HepG2 (cell line): Measurements from ENCODE around the gene NAB2. TPM values are rescaled to one million over a fixed set of nuclear protein-coding genes. Genes with fewer than 3 reads are reported as not detected.
A peak's percentile ranks its signal among the peaks of the same experiment; 100 is the strongest.

ENCODE experiments used
- ATAC-seq: fragments of 200-7000 bp; cut with Tn5 transposase; 3 replicates; pipeline ENCODE4 v1.9.1; 2020; ENCODE audit warnings: mild to moderate bottlenecking, moderate library complexity
- BruUV-seq: library from RNA; stranded (reverse); fragments of 400-500 nt; replicated peaks from 2 replicates; lab custom pipeline; 2021; lab: Mats Ljungman, UMichigan
- CTCF ChIA-PET: fragments of 300-600 bp; formaldehyde crosslinking; extraction: SDS; loops from one replicate; lab custom pipeline; 2021; ENCODE audit warnings: low total read pairs, inconsistent platforms, low intra/inter-chr PET ratio; lab: Yijun Ruan, JAX
- POLR2A ChIA-PET: fragments of 350-600 bp; sonication (Branson Sonifier 250); formaldehyde crosslinking; loops from one replicate; lab custom pipeline; 2020; ENCODE audit warnings: antibody characterized with exemption, inconsistent platforms; lab: Yijun Ruan, JAX
- DNase-seq: peaks from one replicate; pipeline ENCODE4 v3.0.0-alpha.2; 2015; ENCODE audit warnings: low spot score
- FAIRE-seq: peaks from 3 replicates; lab custom pipeline; 2011; peaks lifted over from hg19 to GRCh38; lab: Jason Lieb, UNC
- H2AFZ ChIP-seq: one replicate; pipeline ENCODE4 v1.6.1; 2011; ENCODE audit warnings: low read length, inconsistent platforms
- H3K27ac ChIP-seq: fragments of 300-600 bp; 3 replicates; pipeline ENCODE4 v1.8.0; 2011; ENCODE audit warnings: mixed run types, mild to moderate bottlenecking, mixed read lengths, low read length, inconsistent platforms; ENCODE audit not compliant: insufficient read depth; ENCODE audit errors: extremely low read length
- H3K27me3 ChIP-seq, 2 experiments: fragments of 200-600 bp in 1 of 2; 2 replicates in 1 of 2; 3 replicates in 1 of 2; pipeline versions ENCODE4 v1.6.0 to v1.8.0; 2011; ENCODE audit warnings: low read length in 2 of 2, mild to moderate bottlenecking in 2 of 2, moderate library complexity in 2 of 2, inconsistent platforms in 1 of 2; ENCODE audit not compliant: insufficient read depth in 2 of 2, control insufficient read depth in 1 of 2
- H3K36me3 ChIP-seq, 2 experiments: fragments of 200-600 bp in 1 of 2; replicated peaks in 1 of 2; 2 replicates in 1 of 2; 3 replicates in 1 of 2; pipeline versions ENCODE4 v1.5.1 to v1.8.0; 2011; ENCODE audit warnings: low read length in 2 of 2, inconsistent platforms in 1 of 2; ENCODE audit not compliant: insufficient read depth in 2 of 2, control insufficient read depth in 1 of 2
- H3K4me1 ChIP-seq: 2 replicates; pipeline ENCODE4 v1.5.1; 2012; ENCODE audit warnings: low read length, inconsistent platforms; ENCODE audit not compliant: insufficient read depth
- H3K4me2 ChIP-seq: 2 replicates; pipeline ENCODE4 v1.6.0; 2011; ENCODE audit warnings: low read depth, low read length, inconsistent platforms
- H3K4me3 ChIP-seq, 3 experiments: fragments of 200-600 bp in 1 of 3; sonication (generic), shearing (Covaris generic) in 1 of 3; replicated peaks in 1 of 3; 2 replicates each; pipeline ENCODE4 v1.5.1; 2011 to 2016; ENCODE audit warnings: low read length in 3 of 3, inconsistent platforms in 2 of 3, low read depth in 2 of 3, mild to moderate bottlenecking in 2 of 3, control low read depth in 1 of 3, mixed read lengths in 1 of 3; ENCODE audit not compliant: insufficient read depth in 1 of 3
- H3K79me2 ChIP-seq: one replicate; pipeline ENCODE4 v1.6.1; 2011; ENCODE audit warnings: low read length, inconsistent platforms; ENCODE audit not compliant: insufficient read depth
- H3K9ac ChIP-seq: 2 replicates; pipeline ENCODE4 v1.6.0; 2011; ENCODE audit warnings: mild to moderate bottlenecking, low read depth, low read length, inconsistent platforms; ENCODE audit not compliant: insufficient read depth
- H3K9me3 ChIP-seq: 2 replicates; pipeline ENCODE4 v1.5.1; 2012; ENCODE audit warnings: mild to moderate bottlenecking, low read length
- H4K20me1 ChIP-seq: 2 replicates; pipeline ENCODE4 v1.6.0; 2011; ENCODE audit warnings: inconsistent platforms, mild to moderate bottlenecking, low read length, moderate library complexity; ENCODE audit not compliant: insufficient read depth
- EP300 ChIP-seq, 3 experiments: sonication (generic) in 1 of 3; formaldehyde crosslinking in 1 of 3; IDR thresholded peaks; 2 replicates each; pipeline versions ENCODE4 v1.5.1 to v1.6.1; 2011 to 2020; ENCODE audit warnings: low read depth in 2 of 3, low read length in 2 of 3, borderline replicate concordance in 1 of 3, improper control_type of control experiment in 1 of 3, mild to moderate bottlenecking in 1 of 3, missing genetic modification reagents in 1 of 3, moderate library complexity in 1 of 3
- HDAC2 ChIP-seq: sonication (generic); formaldehyde crosslinking; IDR thresholded peaks from 2 replicates; pipeline ENCODE4 v1.4.0; 2020; ENCODE audit warnings: missing genetic modification reagents
- MAFF ChIP-seq: IDR thresholded peaks from 2 replicates; pipeline ENCODE4 v1.6.1; 2011; ENCODE audit warnings: low read depth, low read length, improper control_type of control experiment
- MAFK ChIP-seq, 2 experiments: IDR thresholded peaks in 1 of 2; conservative IDR thresholded peaks in 1 of 2; 2 replicates each; pipeline ENCODE4 v1.6.1; 2011; ENCODE audit warnings: improper control_type of control experiment in 2 of 2, low read length in 2 of 2
- MBD4 ChIP-seq: IDR thresholded peaks from 2 replicates; pipeline ENCODE4 v1.6.1; 2012; ENCODE audit warnings: low read length, inconsistent platforms, borderline replicate concordance
- RXRA ChIP-seq: sonication (generic); formaldehyde crosslinking; IDR thresholded peaks from 2 replicates; pipeline ENCODE4 v1.5.1; 2020; ENCODE audit warnings: missing genetic modification reagents
- ZNF224 ChIP-seq: sonication (generic); formaldehyde crosslinking; IDR thresholded peaks from 2 replicates; pipeline ENCODE4 v1.5.0; 2020; ENCODE audit warnings: mild to moderate bottlenecking, missing genetic modification reagents
- ZNF761 ChIP-seq: sonication (generic); formaldehyde crosslinking; conservative IDR thresholded peaks from 2 replicates; pipeline ENCODE4 v1.4.0; 2020; ENCODE audit warnings: mild to moderate bottlenecking, missing genetic modification reagents
- WGBS: methylation state at CpG from one replicate; pipeline ENCODE4 v1.1.6; 2017; ENCODE audit warnings: low lambda C conversion rate; 5-methylcytosine and 5-hydroxymethylcytosine counted together
- in situ Hi-C: cut with HindIII; loops from 2 replicates; pipeline ENCODE4 v1.10.0; 2017; ENCODE audit warnings: low pct_unique_long_range_greater_than_20kb; ENCODE audit not compliant: extremely low pct_ligation_motif_present
- intact Hi-C: fragments of 100-400 bp; cut with micrococcal nuclease; formaldehyde crosslinking; loops from one replicate; pipeline ENCODE4 v1.10.0; 2022; ENCODE audit not compliant: unreplicated experiment
- polyA plus RNA-seq, 8 experiments: library from polyadenylated mRNA; depleted of rRNA in 3 of 8; stranded (reverse) in 7 of 8; unstranded in 1 of 8; fragments of >200 nt; fragmentation: Illumina TruSeq in 4 of 8; extraction: Trizol in 4 of 8; gene quantifications; 2 replicates each; pipeline versions ENCODE4 v1.2.1 to v1.2.3, GENCODE V29; 2011 to 2016; ENCODE audit warnings: low read depth in 4 of 8, missing spikeins in 1 of 8, mixed read lengths in 1 of 8; ENCODE audit not compliant: insufficient read depth in 1 of 8
- total RNA-seq, 5 experiments: library from RNA; depleted of rRNA; stranded (reverse); fragments of >200 nt; fragmentation: Illumina TruSeq; extraction: Trizol; gene quantifications; 2 replicates each; pipeline ENCODE4 v1.2.3, GENCODE V29; 2016; ENCODE audit warnings: low read depth in 1 of 5
- TF ChIP-seq, protein P1 (sequence below): sonication (generic); formaldehyde crosslinking; IDR thresholded peaks from 2 replicates; pipeline ENCODE4 v1.4.0; 2020; ENCODE audit warnings: missing genetic modification reagents, borderline replicate concordance
- TF ChIP-seq, protein P2 (sequence below): IDR thresholded peaks from 2 replicates; pipeline ENCODE4 v1.4.0; 2020; ENCODE audit warnings: mild to moderate bottlenecking, missing genetic modification reagents
- TF ChIP-seq, protein P3 (sequence below): IDR thresholded peaks from 2 replicates; pipeline ENCODE4 v1.6.1; 2016; ENCODE audit warnings: mild to moderate bottlenecking

Gene NAB2
- total and polyA plus RNA-seq, 2 of the 13 experiments (the other 11 are each of a cell fraction or from before 2014, with no cell fraction given) = 11.7 to 12.9 TPM

DNA sequence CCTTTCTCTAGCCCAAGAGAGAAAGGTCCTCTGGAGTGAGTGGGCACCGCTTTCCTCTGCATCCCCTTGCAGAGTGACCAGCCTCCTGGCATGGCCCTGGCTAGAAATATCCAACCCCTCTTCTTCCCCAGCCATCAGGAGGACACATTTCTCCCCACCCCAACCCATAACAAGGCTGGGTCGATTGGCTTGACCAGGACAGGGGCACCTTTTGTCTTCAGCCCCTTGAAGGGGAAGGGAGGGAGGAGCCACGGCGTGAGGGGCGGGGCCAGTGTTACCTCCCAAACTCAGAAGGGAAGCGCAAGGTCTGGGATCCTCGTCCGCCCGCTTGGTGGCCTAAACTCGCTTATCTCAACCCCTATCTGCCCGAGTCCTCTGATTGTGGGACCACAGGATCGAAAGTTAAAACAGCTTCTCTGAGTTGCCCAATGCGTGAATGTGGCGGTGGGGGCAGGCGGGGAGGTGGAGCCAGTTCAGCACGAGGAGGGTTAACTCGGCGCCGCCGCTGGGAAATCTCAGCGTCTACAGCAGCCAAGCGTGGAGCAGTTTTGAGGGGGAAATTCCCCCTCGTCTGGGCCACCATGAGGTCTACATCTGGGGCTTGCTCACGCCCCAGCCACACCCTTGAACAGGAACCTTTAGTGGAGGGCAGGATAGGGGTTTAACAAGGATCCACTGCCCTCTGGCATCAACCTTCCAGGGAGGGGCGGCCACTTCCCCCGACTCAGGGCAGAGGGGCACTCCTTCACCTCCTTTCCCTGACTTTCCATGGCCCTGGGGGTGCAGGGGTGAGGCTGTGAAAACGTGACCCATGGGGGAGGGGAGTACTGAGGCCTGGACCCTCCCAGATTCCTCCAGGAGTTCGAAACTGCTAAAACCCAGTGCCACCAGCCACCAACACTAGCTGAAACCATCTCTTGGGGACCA is 21.5 kb downstream of the NAB2 start:
- in situ Hi-C loops (loop anchor here (5.0 kb wide), 2 partner anchors 38 to 103 kb away; partner anchors contain the start of gene ZBTB39), intact Hi-C loops (loop anchor here (2.0 kb wide), 1 partner anchor 22 kb away; the partner anchor contains the start of gene NAB2)
- TF ChIP-seq, protein P1, sequence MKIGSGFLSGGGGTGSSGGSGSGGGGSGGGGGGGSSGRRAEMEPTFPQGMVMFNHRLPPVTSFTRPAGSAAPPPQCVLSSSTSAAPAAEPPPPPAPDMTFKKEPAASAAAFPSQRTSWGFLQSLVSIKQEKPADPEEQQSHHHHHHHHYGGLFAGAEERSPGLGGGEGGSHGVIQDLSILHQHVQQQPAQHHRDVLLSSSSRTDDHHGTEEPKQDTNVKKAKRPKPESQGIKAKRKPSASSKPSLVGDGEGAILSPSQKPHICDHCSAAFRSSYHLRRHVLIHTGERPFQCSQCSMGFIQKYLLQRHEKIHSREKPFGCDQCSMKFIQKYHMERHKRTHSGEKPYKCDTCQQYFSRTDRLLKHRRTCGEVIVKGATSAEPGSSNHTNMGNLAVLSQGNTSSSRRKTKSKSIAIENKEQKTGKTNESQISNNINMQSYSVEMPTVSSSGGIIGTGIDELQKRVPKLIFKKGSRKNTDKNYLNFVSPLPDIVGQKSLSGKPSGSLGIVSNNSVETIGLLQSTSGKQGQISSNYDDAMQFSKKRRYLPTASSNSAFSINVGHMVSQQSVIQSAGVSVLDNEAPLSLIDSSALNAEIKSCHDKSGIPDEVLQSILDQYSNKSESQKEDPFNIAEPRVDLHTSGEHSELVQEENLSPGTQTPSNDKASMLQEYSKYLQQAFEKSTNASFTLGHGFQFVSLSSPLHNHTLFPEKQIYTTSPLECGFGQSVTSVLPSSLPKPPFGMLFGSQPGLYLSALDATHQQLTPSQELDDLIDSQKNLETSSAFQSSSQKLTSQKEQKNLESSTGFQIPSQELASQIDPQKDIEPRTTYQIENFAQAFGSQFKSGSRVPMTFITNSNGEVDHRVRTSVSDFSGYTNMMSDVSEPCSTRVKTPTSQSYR (CRISPR knock-in tag) = peak; percentile 25; the same call in 1 of the 2 replicates
- TF ChIP-seq EP300 (IDR thresholded peaks at IDR 0.05; ENCODE audit: low read depth in 2 of 2, low read length in 2 of 2) = peak in 1 of 2 experiments; percentile 25; a peak in 1 of 4 replicates
- no peak for TF ChIP-seq EP300 (CRISPR knock-in tag; IDR thresholded peaks at IDR 0.05; ENCODE audit: borderline replicate concordance)
- TF ChIP-seq ZNF761 (CRISPR knock-in tag) = 0 out of 2 replicates have a peak, but pooled peaks have one; percentile 46
- TF ChIP-seq RXRA = 0 out of 2 replicates have a peak, but pooled peaks have one; percentile 4
- no peak for TF ChIP-seq HDAC2 (CRISPR knock-in tag)
- TF ChIP-seq MAFK (conservative IDR thresholded peaks at IDR 0.05 in 1 of 2, IDR thresholded peaks at IDR 0.05 in 1 of 2; ENCODE audit: low read length in 2 of 2) = no peak
- no peak for TF ChIP-seq MAFF
- TF ChIP-seq MBD4 = no peak
- TF ChIP-seq, protein P2, sequence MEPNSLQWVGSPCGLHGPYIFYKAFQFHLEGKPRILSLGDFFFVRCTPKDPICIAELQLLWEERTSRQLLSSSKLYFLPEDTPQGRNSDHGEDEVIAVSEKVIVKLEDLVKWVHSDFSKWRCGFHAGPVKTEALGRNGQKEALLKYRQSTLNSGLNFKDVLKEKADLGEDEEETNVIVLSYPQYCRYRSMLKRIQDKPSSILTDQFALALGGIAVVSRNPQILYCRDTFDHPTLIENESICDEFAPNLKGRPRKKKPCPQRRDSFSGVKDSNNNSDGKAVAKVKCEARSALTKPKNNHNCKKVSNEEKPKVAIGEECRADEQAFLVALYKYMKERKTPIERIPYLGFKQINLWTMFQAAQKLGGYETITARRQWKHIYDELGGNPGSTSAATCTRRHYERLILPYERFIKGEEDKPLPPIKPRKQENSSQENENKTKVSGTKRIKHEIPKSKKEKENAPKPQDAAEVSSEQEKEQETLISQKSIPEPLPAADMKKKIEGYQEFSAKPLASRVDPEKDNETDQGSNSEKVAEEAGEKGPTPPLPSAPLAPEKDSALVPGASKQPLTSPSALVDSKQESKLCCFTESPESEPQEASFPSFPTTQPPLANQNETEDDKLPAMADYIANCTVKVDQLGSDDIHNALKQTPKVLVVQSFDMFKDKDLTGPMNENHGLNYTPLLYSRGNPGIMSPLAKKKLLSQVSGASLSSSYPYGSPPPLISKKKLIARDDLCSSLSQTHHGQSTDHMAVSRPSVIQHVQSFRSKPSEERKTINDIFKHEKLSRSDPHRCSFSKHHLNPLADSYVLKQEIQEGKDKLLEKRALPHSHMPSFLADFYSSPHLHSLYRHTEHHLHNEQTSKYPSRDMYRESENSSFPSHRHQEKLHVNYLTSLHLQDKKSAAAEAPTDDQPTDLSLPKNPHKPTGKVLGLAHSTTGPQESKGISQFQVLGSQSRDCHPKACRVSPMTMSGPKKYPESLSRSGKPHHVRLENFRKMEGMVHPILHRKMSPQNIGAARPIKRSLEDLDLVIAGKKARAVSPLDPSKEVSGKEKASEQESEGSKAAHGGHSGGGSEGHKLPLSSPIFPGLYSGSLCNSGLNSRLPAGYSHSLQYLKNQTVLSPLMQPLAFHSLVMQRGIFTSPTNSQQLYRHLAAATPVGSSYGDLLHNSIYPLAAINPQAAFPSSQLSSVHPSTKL (CRISPR knock-in tag) = no peak
- no peak for TF ChIP-seq ZNF224
- TF ChIP-seq, protein P3, sequence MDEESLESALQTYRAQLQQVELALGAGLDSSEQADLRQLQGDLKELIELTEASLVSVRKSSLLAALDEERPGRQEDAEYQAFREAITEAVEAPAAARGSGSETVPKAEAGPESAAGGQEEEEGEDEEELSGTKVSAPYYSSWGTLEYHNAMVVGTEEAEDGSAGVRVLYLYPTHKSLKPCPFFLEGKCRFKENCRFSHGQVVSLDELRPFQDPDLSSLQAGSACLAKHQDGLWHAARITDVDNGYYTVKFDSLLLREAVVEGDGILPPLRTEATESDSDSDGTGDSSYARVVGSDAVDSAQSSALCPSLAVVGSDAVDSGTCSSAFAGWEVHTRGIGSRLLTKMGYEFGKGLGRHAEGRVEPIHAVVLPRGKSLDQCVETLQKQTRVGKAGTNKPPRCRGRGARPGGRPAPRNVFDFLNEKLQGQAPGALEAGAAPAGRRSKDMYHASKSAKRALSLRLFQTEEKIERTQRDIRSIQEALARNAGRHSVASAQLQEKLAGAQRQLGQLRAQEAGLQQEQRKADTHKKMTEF = peak; percentile 59; the same call in 1 of the 2 replicates

More for the DNA sequence above, 21.5 kb downstream of the NAB2 start:
- BruUV-seq = TSS peak; percentile 84
- no peaks in the 10 kb centered on the region; a peak in 1 of 5 replicates for H3K27me3 ChIP-seq
- H3K4me3 ChIP-seq = peak overlapping the region; percentile 72 to 91 (median 87)
- ChIA-PET POLR2A (interaction anchor here (0.6 to 5.9 kb wide), 24 partner anchors 11 to 422 kb away, joined by 3 to 309 read pairs (median 13); partner anchors contain the start of genes INHBC, LRP1, LRP1-AS and NAB2), CTCF (interaction anchor here (1.3 to 2.1 kb wide), 2 partner anchors 8 to 41 kb away, joined by 3 to 12 read pairs; no protein-coding TSS in a partner anchor)
- 8% methylated on average over 15 of the region's 28 CpGs for WGBS
- FAIRE-seq (peak; percentile 78), ATAC-seq (peak; percentile 36), DNase-seq (peak; percentile 77)
- peak overlapping the region; percentile 82 for H3K27ac ChIP-seq
- peak overlapping the region; percentile 99 for H3K4me2 ChIP-seq
- no peak overlapping the region for H2AFZ ChIP-seq
- peaks cover 46% of the 10 kb centered on the region for H3K4me1 ChIP-seq
- H3K36me3 ChIP-seq = peaks cover 0 to 6% of the 10 kb centered on the region in 2 experiments; a peak in 3 of 5 replicates
- no peaks in the 10 kb centered on the region for H3K79me2 ChIP-seq
- no peaks in the 10 kb centered on the region for H3K9me3 ChIP-seq
- H3K9ac ChIP-seq = peak overlapping the region; percentile 83
- no peaks in the 10 kb centered on the region for H4K20me1 ChIP-seq
